MM.1S (cell line): ENCODE measurements around the gene PPP4R2.

Experiments used
- CTCF ChIP-seq: fragments of 300-600 bp; sonication (generic); IDR thresholded peaks from 2 replicates; pipeline ENCODE4 v1.5.1; 2016; ENCODE audit warnings: antibody characterized with exemption, low read length, mixed read lengths
- EZH2 ChIP-seq: fragments of 300-600 bp; sonication (generic); optimal IDR thresholded peaks from 2 replicates; pipeline ENCODE3; 2017; ENCODE audit warnings: low read depth, mild to moderate bottlenecking, antibody characterized with exemption, low read length, mixed read lengths
- EZH2phosphoT487 ChIP-seq: fragments of 300-600 bp; sonication (generic); IDR thresholded peaks from 2 replicates; pipeline ENCODE4 v1.6.1; 2018; ENCODE audit warnings: antibody characterized with exemption, low read length

DNA sequence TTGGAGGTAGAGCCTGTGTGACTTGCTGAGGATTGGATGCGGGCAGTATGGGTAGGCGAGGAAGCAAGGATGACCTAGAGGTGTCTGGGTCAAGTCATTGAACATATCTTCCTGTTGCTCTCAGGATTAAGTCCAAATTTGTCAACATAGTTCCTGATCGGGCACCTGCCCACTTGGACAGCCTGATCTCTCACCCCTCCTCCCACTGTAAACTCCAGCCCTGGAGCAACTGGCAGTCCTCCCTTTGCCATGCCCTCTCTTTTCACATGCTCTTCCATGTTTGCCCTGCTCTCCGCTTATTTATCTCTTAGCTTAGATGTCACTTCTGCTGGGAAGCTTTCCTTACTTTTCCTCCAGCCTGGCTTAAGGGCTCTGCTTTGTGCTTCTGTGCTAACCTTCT, 47.6 kb upstream of the PPP4R2 start:
- TF ChIP-seq EZH2, result no peak
- TF ChIP-seq CTCF, result no peak
- TF ChIP-seq EZH2phosphoT487, result no peak
